GM21390 (cell line): Measurements from ENCODE around the gene TEX29.

Experiments used
- ATAC-seq: cut with Tn5 transposase; IDR thresholded peaks from one replicate; pipeline ENCODE4 v1.9.1; 2021; ENCODE audit not compliant: unreplicated experiment

TEX29 gene

DNA sequence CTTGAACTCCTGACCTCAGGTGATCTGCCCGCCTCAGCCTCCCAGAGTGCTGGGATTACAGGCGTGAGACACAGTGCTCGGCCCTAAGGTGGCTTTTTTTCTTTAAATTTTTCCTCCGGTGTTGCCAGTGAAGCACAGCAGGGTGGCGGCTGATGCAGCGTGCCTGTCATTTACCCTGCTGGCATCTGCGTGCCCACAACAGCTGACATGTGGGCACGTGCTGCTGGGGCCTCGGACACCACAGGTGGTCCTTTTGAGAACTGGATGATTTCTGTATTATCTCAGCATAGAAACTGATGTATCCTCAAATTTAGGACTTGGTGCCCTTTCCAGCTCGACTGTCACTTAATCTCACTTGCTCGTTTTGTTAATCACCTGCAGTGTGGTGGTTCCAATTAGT is 31.2 kb upstream of the TEX29 start:
- no peak for ATAC-seq

DNA sequence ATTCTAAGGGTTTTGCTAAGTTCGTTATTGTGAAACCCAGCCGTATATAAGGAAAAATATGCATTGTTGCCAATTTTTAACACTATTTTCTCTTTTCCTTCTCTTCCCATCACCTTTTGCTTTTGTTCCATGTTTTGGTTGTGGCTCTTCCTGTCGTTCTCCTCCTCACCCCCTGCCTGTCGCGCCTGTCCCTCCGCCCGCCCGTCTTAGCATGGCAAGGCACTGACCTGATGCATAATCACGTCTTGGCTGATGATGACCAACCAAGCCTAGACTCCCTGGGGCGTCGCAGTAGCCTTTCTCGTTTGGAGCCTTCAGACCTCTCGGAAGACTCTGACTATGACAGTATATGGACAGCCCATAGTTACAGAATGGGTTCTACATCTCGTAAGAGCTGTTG is 28.5 kb upstream of the TEX29 start:
- ATAC-seq: no peak

DNA sequence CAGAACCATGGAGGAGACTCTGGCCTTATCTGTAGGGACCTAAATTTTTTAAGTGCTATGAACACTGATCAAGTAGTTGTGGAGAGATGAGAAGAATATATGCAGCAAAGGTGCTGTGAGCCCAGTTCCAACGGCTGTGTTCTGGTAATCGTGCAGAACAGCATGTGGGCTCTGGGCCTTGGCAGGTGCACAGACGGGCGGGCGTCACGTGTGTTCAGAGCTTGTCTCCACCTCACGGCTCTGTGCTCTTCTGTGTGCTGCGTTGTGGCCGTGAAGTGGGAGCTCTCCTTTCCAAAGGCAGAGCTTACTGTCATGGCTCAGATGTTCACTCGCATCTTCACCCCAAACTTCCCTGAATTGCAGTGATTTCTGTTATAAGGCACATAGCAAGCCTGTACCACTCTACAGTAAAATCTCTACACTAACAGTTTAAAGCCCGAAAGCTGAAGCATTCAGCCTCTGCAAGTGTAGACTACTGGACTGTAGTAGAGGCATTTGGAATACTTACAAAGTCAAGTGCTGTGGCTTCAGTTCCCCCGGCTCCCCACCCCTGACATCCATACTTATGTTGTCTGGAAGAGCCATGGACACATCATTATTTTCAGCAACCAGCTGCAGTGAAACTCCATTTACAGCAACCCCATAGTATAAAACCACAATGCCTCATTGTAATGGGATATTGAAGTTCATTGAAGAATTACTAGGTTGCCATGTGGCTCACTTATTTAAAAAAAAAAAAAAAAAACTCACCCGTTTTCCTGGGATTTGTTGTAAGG is 27.5 kb upstream of the TEX29 start:
- ATAC-seq: no peak

DNA sequence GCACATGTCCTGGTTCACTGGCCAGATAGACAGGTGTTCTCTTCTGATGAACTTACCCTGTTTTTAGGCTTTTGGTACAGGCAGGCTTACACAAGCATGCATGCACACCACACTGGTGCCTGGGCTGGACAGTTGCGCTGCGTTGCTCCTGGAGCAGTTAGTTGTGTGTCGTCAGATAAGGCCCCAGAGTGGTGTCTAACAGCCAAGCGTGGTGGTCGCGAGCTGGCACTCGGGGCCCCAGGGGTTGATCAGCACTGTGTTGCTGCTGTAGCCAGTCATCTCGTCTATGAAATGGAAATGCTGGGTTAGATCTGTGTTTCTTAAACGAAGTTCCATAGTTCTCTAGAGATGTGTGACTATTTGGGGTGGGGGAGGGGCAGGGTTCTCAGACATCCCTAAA is 24.6 kb upstream of the TEX29 start:
- ATAC-seq: no peak

DNA sequence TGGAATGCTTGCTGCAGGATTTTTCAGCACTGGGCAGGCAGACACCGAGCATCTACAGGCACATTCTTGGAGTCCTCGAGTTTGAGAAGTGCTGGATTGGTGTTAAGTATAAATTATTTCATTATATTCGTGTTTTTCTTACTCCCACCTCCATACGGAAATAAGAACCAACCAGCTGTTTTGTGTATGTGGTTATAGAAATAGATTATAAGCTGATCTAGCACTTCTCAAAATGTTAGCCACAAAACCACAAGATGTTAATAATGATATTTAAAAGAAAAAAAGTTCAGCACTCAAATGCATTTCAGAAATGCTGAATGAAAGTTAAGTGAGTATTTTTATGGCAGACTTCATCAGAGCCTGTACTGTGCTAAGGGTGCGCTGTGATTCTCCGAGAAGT is 24.0 kb upstream of the TEX29 start:
- no peak for ATAC-seq

DNA sequence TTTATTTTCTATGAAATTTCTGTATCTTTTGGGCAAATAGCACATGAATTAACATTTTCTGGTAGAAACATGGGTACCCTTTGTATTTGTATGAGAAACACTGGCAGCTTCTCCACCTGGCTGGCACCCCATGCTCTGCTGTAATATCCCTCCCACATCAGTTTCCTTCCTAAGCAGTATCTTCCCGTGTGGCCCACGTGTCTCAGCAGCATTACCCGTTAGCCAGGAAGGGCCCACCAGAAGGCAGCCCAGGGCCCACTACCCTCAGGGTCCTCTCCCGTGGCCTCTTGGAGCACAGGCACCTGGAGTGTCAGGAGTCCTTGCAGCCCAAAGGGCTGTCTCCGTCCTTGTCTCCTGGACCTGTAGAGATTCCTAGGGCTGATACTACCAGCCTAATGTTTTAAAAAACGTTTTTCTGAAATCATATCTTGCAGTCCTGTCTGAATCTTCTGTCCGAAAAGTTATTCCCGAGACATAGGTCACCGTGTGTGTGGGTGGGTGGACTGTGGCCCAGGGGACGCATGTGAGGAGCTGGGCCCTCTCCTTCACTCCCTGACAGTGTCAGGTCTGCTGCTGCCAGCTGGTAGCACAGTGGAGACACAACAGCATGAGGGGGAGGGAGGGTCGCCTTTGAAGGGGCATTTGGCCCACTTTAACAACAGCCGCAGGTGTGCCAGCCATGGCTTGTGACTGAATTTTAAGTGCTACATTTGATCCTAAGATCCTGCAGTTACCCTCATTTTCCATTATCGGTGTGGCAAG is 22.0 kb upstream of the TEX29 start:
- ATAC-seq: no peak

DNA sequence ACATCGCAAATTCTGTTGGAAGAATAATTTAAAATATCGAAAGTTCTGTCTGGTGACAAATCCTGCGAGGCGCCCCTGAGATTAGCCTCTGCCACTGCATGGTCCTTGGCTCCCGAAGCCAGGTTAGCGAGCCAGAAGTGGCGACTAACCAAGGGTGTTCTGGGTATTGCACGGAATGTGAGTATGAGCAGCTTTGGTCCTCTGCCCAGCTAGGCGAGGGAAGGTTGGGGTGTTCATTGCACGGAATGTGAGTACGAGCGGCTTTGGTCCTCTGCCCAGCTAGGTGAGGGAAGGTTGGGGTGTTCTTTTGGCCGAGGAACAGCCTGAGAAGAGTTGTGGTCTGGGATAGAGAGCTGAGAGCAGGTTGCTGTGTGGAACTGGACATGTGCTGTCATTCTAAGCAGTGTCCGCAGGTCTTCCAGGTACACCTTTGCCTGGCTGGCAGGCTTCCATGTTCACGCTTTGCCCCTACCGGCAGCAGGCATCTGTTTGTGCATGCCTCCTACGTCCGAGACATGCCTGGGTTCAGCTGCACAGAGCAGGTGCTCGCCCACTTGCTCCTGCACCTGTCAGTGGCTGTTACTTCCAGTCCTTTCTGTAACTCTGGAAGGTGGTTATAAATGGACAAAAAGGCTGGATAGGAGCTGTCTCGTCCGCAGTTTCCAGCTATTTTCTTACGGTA is 18.3 kb upstream of the TEX29 start:
- no peak for ATAC-seq

DNA sequence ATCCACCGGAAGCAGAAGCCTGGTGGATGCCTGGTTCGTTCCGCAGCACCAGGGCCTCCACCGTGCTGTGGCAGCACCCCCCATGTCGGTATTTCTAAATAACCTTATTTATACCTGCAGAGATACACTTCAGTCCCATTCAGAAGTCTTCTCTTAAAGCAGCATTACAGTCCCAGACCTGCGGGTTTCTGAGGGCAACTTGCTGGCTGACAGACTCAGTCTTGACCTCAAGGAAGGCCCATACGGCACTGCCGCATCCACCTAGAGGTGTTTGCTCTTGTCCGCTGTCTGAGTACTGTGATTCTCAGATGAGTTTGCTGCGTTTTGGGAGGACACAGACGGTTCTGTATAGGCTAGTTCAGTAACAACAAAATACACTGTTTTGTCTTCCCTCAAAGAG is 16.9 kb upstream of the TEX29 start:
- no peak for ATAC-seq

DNA sequence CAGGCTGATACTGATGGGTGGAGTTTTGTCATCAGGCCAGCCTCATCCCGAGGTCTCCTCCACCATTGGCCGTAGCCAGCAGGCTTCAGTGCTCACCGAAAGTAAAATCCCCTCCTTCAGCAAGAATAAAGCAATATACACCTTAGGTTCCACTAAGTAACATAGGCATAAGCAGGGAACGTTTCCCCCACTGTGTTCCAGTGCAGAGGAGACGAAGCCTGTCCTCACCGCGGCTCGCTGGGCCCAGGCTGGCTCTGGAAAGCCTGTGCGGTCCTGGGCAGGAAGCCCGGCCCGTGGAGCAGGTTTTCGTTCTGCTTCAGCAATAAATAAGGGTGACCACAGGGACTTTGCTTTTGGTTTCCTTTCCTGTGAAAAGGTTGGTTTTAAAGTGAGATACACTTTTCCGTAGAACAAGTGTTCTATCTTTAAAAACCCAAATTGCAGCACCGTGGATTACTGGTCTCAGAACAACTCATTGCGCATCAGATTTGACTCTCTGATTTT is 16.3 kb upstream of the TEX29 start:
- peak; percentile 94 for ATAC-seq

DNA sequence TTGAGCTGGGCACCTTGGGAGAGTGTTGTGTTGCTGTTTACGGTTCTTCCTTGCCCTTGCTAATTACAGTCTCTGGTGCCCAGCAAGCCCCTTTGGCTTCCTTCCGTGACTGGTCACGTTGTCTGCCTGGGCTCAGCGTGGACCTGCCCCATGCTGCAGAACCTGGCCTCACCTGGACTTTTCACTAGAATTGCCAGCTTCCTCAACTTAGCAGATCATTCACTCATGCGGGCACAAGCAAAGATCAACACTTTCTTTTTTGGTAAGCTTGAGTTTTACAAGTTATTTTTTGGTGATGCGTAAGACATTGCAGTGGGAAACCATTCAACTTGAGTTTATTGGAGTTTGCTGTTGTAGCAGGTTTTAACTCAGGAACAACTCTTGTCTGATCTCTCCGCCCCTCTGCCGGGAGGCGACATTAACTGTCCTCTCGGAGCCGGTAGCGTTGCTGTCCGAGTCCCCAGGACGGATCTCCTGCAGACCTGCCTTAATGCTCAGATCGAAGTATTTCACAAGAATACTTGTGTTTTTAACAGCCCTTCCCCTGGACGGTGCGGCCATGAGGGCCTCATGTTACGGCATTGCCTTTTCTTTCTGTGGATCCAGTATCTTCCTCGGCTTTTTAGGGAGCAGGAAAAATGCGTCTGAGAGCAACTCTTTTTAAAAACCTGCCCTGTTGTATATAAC is 15.7 kb upstream of the TEX29 start:
- peak; percentile 8 for ATAC-seq

DNA sequence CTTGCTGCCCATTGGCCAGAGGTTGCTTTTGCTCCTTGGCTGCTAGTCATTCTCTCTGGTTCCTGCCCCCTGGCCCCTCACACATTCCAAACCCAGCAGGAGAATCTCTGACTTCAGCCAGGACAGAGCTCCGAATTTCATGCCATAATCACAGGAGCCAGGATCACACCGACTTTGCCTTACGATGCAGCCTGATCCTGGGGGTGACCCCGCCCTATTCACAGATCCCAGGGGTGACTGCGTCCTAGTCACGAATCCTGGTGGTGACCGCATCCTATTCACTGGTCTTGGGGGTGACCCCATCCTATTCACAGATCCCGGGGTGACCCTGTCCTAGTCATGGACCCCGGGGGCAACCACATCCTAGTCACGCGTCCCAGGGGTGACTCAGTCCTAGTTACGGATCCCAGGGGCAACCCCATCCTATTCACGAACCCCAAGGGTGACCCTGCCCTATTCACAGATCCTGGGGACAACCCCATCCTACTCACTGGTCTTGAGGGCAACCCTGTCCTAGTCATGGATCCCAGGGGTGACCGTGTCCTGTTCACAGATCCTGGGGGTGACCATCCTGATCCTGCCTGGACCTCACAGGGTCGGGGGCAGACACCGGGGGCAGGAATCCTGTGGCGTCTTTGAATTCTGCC is 7.4 kb upstream of the TEX29 start:
- ATAC-seq: no peak

DNA sequence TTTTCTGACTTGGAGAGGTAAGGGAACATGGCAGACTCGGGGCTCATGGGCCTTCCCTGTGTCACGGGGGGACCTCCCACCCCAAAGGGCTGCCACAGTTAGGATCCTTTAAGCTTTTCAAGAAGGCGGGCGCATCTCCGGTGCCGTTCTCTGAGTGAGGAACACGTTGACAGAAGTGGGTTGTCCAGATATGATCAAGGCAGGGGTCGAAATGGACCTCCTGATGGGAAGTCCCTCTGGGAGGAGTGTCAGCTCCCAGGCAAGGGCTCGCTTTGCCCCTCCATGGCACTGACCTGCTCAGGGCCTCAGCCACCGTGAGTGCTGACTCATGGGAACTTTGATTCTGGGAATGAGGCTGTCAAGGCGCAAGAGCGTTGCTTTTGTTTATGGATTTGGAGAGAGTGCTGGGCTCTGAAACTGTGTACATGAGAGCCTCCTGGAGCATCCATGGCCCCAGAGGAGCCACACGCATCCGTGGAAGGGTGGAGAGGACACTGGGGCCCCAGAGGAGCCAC is 6.5 kb upstream of the TEX29 start:
- no peak for ATAC-seq

DNA sequence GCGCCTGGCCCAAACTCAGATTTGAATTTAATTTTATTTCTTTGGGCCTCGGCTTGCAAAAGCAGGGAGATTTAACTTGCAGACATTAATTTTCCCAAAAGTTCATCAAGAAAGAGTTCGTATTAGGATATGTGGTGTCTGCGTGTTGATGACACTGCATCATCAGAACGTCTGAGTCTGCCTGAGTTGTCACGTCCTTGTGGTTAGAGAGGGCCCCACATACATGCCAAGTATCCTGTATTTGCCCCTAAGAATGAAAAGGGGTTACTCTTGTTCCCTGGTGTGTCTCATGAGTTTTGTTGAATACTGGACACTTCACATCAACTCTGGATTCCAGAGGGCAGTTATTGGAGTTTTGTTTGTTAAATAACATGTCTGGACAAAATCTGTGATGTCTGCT is 5.6 kb upstream of the TEX29 start:
- ATAC-seq: no peak

DNA sequence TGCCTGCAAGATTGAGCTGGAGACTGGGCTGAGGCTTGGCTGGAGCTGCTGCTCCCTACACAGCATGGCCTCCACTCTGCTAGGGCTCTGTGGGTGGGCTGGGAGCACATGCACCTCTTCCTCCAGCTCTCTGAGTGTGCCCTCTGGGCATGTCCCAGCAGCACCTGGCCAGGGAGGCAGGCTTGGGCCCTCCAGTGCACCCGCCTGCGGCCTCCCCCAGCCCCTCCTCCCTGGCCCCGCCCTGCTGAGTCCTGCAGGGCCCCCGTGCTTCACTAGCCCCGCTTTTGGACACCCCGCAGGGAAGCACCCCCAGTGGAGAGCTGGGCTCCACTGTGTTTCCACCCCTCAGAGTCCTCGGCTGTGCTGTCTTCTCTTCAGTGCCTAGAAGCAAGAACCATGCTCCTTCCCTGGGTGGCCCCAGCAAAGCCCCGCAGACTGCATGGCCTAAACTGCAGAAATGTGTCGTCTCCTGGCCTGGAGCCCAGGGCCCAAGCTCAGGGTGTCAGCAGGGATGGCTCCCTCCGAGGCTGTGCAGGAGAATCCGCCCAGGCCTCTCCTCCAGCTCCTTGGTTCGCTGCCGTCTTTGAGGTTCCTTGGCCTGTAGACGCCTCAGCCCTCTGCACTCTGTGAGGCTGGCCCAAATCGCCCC is 5.0 kb upstream of the TEX29 start:
- no peak for ATAC-seq

DNA sequence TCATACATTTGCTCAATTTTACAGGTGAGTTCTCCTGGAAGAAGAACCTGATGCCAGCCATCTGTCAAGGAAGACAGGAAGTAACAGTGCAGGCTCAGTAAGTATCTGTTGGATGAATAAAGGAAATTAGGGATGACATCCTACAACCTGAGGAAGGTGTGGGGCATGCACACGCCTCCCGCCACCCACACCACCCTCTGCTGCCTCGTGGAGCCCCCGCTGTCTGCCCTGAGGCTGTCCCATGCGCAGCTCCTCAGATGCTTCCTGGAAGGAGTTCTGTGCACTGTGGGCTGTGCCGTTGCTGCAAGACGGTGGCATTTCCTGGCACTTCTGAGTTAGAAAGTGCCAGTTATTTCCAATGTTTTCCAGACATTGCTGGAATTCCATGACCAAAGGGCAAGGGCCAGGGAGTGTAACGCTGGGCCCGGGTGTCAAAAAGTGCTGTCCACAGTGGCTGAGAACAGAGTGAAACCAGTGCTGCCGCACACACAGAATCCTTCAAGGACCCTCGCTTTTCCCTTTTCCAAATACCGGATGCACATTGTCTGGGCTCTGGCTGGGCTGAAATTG is 4.2 kb upstream of the TEX29 start:
- ATAC-seq: no peak

DNA sequence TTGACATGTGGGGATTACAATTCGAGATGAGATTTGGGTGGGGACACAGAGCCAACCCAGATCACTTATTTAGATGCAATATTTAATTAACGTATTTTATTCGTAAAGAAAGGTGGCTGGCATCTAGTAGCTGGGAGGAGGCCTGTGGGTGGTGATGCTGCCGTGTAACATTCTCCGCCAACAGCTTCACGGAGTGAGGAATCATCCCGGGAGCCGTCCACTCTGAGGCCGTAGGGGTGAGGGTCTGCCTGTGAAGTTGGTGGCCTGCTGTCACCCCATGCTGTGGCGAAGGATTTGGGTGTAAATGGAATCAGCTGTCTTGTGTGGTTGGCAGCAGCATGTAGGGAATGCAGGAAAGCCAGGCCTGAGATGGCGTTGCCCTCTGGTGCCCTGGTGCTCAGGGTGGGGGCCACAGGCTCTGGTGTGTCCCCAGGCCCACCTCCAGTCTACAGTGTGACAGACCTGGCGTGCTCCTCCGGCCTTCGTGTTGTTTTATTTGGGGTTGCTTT is 3.3 kb upstream of the TEX29 start:
- ATAC-seq: no peak

DNA sequence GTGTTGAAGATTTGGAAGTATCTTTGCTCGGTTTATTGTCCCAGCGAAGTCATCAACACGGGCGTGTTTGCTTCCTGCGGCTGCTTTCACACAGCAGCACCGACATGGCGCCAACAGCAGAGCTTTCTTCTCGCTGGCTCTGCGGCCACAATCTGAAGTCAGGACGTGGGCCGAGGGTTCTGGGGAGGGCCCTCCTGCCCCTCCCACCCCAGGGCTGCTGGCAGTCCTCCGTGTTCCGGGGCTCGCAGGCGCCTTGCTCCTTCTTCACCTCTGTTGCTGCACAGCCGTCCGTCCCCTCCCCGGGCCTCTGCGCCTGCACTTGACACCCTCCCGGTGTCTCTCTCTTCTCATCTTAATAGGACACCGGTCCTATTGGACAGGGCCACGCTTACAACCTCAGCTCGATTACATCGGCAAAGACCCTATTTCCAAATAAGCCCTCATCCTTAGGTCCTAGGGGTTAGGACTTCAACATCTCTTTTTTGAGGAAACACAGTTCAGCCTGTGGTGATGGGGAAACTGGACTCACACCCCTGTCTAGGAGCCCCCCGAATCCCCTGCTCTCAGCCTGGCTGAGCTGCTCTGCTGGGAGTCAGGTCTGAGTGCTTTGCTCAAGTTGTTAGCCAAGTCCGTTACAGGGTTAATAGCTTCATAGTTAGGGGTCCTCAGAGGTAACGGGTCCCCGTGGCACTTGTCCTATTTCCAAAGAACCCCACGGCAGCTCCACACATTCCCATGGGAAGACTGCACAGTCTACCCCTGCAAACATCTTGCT is 2.7 kb upstream of the TEX29 start:
- no peak for ATAC-seq

DNA sequence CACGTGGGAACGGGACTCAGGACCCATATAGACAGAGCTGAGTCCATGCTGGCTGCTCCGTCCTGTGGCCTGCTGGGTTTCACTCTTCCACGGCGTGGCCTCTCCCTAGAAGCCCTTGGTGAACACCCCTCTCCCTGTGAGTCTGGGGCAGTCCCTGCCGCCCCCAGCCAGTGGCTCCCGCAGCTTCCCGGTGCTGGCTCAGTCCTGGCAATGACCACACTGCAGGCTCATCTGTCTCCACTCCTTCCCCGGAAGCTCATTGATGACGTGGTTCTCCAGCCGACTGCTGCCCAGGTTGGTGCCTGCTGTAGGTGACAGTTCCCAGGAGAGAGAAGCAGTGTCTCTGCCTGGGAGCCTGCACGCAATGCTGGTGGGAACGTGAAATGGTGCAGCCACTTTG is 2.1 kb upstream of the TEX29 start:
- ATAC-seq: no peak

DNA sequence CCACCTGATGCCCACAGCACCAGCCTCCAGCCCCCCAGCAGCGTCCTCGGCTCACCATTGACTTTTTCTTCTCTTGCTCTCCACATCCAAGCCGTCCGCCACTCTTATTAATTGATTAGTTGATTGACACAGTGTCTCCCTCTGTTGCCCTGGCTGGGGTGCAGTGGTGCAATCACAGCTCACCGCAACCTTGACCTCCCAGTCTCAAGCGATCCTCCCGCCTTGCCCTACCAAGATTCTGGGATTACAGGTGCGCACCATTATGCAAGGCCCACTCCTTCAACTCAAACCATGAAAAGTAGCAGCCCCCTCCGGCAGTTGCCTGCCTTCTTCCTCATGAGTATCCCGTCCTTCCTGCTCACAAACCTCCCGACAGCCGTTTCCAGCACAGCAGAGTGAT is 921 bp upstream of the TEX29 start:
- no peak for ATAC-seq
